ENCODE measurements around the gene EFNA5. TPM values are rescaled to one million over a fixed set of nuclear protein-coding genes. Genes with fewer than 3 reads are reported as not detected.

Gene EFNA5
- total and polyA plus RNA-seq, 4 donors, result 0.14 to 0.93 (median 0.54) TPM

DNA sequence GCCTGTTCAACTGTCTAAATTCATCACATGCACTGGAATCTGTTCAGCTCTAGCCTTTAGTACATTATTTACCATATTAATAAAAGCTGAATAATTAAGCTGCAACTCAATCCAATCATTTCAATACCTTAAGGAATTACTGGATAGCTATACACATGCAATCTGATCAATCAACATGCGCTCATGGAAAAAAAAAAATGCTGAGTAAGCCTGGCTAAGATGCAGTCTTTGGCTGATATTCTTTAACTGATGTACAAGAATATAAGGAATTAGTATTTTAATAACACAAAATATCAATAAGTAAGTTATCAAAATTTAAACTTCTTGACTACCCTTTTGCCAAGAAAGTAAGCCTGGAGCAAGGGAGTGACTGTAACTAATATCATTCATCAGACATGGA lies 15.9 kb downstream of the EFNA5 start (continued):
- no peak for TF ChIP-seq ATF3 (IDR thresholded peaks at IDR 0.05)

DNA sequence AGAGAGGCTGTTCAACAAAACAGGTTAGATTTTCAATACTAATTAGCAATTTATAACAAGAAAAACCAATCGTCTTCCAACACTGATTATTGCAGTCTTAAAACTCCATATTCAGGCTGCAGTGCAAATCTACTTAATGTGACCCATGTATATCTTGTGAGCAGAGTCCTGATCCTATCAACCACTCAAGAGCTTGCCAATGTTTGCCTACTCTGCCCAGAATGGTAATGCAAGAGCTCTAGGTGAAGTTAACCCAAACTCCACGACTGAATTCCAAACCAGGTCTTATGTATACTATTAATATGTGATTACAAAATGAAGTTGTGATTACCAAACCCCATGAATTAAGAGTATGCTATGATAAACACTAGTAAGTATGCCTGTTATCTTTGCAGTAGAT lies 17.1 kb downstream of the EFNA5 start:
- no peak for DNase-seq (ENCODE audit: low spot score)
- no peak overlapping the region for H3K4me3 ChIP-seq (ENCODE audit: low read depth in 1 of 3, low read length in 3 of 3)
- TF ChIP-seq FOXA2 (IDR thresholded peaks at IDR 0.05) (no peak), ATF3 (IDR thresholded peaks at IDR 0.05) (no peak)
- H3K27me3 ChIP-seq (ENCODE audit: control insufficient read depth in 4 of 4, insufficient read depth in 4 of 4, low read length in 3 of 4), result peaks cover 0 to 7% (median 0%) of the 10 kb centered on the region in 4 donors
- H3K27ac ChIP-seq (ENCODE audit: low read depth in 1 of 2, low read length in 2 of 2), result no peak overlapping the region
- WGBS, result 45% methylated on average over 2 of the region's 2 CpGs
- H3K36me3 ChIP-seq (ENCODE audit: control insufficient read depth in 4 of 4, insufficient read depth in 3 of 4, low read depth in 1 of 4, low read length in 3 of 4), result no peaks in the 10 kb centered on the region
- H3K4me1 ChIP-seq (ENCODE audit: control insufficient read depth in 4 of 4, insufficient read depth in 4 of 4, low read length in 3 of 4), result no peaks in the 10 kb centered on the region
- H3K9ac ChIP-seq (ENCODE audit: low read depth in 1 of 2, low read length in 2 of 2), result no peak overlapping the region
- no peaks in the 10 kb centered on the region for H3K9me3 ChIP-seq (ENCODE audit: control insufficient read depth in 4 of 4, low read length in 3 of 4)

DNA sequence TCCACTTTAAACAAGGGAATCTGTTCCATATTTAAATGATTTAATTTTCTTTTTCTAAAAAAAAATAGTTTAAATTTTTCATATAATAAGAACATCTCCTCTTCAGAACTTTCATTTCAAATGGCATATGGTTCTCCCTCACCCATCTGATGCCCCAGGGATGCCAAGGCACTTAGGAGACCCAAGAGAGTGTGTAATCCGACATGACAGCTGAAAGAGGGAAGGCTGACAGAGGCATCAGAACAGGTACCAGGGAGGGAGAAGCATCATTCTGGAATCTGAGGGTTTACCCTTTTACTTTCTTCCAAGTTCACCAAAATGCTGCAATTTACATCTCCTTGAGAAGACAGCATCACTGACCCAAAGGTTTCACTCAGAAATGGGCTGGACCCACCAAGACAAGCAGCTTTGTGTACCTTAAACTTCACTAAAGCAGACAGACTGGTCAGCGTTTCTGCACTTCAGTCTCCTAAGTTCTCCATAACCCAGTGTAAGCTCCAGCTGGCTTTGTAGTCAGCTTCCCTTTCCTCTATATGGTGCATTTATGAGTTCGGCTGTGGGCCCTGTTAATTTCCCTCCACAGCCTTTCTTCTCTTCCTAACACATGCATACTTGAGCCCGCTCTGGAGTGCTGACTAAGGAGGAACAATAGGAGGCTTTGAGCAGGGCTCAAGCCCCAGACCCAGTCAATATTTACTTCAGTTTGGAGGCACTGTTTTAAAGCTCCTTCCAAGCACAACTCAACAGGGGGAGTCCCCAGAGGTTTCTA lies 17.7 kb downstream of the EFNA5 start:
- no peak for DNase-seq (ENCODE audit: low spot score)
- Histone ChIP-seq H3K9ac (ENCODE audit: low read depth in 1 of 2, low read length in 2 of 2) (no peak overlapping the region), H3K4me3 (ENCODE audit: low read depth in 1 of 3, low read length in 3 of 3) (no peak overlapping the region), H3K27me3 (ENCODE audit: control insufficient read depth in 4 of 4, insufficient read depth in 4 of 4, low read length in 3 of 4) (peaks cover 0 to 7% (median 0%) of the 10 kb centered on the region in 4 donors), H3K27ac (ENCODE audit: low read depth in 1 of 2, low read length in 2 of 2) (no peak overlapping the region), H3K9me3 (ENCODE audit: control insufficient read depth in 4 of 4, low read length in 3 of 4) (no peaks in the 10 kb centered on the region), H3K36me3 (ENCODE audit: control insufficient read depth in 4 of 4, insufficient read depth in 3 of 4, low read depth in 1 of 4, low read length in 3 of 4) (no peaks in the 10 kb centered on the region), H3K4me1 (ENCODE audit: control insufficient read depth in 4 of 4, insufficient read depth in 4 of 4, low read length in 3 of 4) (no peaks in the 10 kb centered on the region)
- TF ChIP-seq, protein P1, sequence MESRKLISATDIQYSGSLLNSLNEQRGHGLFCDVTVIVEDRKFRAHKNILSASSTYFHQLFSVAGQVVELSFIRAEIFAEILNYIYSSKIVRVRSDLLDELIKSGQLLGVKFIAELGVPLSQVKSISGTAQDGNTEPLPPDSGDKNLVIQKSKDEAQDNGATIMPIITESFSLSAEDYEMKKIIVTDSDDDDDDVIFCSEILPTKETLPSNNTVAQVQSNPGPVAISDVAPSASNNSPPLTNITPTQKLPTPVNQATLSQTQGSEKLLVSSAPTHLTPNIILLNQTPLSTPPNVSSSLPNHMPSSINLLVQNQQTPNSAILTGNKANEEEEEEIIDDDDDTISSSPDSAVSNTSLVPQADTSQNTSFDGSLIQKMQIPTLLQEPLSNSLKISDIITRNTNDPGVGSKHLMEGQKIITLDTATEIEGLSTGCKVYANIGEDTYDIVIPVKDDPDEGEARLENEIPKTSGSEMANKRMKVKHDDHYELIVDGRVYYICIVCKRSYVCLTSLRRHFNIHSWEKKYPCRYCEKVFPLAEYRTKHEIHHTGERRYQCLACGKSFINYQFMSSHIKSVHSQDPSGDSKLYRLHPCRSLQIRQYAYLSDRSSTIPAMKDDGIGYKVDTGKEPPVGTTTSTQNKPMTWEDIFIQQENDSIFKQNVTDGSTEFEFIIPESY (IDR thresholded peaks at IDR 0.05), result no peak
- TF ChIP-seq HNF4A (conservative IDR thresholded peaks at IDR 0.05), result no peak
- TF ChIP-seq NR2F2 (IDR thresholded peaks at IDR 0.05), result no peak
- no peak for TF ChIP-seq RAD21 (IDR thresholded peaks at IDR 0.05)
- TF ChIP-seq SP1 (IDR thresholded peaks at IDR 0.05), result no peak
- TF ChIP-seq RXRA (IDR thresholded peaks at IDR 0.05), result no peak
- TF ChIP-seq HNF4G (IDR thresholded peaks at IDR 0.05), result no peak
- TF ChIP-seq, protein P2, sequence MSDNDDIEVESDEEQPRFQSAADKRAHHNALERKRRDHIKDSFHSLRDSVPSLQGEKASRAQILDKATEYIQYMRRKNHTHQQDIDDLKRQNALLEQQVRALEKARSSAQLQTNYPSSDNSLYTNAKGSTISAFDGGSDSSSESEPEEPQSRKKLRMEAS (IDR thresholded peaks at IDR 0.05), result no peak
- WGBS, result 67% methylated on average over 4 of the region's 4 CpGs

DNA sequence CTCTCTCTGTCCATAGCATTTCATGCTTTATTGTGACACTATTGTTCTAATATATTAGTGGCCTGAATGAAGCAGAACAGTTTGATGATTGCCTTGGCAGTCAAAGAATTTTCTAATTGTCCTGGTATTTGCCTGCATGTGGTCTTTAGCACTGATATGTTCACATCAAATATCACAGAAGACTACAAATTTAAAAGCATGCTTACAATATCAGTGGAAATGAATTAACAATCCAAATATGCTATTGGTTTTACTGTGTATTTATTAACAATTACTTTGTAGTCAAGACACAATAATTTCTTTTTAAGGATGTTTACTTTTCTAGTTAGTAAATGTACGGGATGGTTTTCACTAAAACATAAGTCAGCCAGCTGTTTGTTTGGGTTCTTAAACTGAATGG lies 18.3 kb downstream of the EFNA5 start:
- H3K36me3 ChIP-seq (ENCODE audit: control insufficient read depth in 4 of 4, insufficient read depth in 3 of 4, low read depth in 1 of 4, low read length in 3 of 4), result no peaks in the 10 kb centered on the region
- 83% methylated on average over 1 of the region's 1 CpG for WGBS
- DNase-seq (ENCODE audit: low spot score), result no peak
- H3K27me3 ChIP-seq (ENCODE audit: control insufficient read depth in 4 of 4, insufficient read depth in 4 of 4, low read length in 3 of 4), result peaks cover 0 to 7% (median 0%) of the 10 kb centered on the region in 4 donors
- no peak overlapping the region for H3K4me3 ChIP-seq (ENCODE audit: low read depth in 1 of 3, low read length in 3 of 3)
- no peaks in the 10 kb centered on the region for H3K9me3 ChIP-seq (ENCODE audit: control insufficient read depth in 4 of 4, low read length in 3 of 4)
- no peaks in the 10 kb centered on the region for H3K4me1 ChIP-seq (ENCODE audit: control insufficient read depth in 4 of 4, insufficient read depth in 4 of 4, low read length in 3 of 4)
- TF ChIP-seq TAF1 (conservative IDR thresholded peaks at IDR 0.05), result no peak
- TF ChIP-seq GABPA (IDR thresholded peaks at IDR 0.05 in 1 of 2, conservative IDR thresholded peaks at IDR 0.05 in 1 of 2), result no peak
- TF ChIP-seq HNF4G (IDR thresholded peaks at IDR 0.05), result no peak
- no peak for TF ChIP-seq RAD21 (IDR thresholded peaks at IDR 0.05)
- TF ChIP-seq RXRA (IDR thresholded peaks at IDR 0.05), result no peak
- TF ChIP-seq, protein P1 (IDR thresholded peaks at IDR 0.05), result no peak
- no peak overlapping the region for H3K27ac ChIP-seq (ENCODE audit: low read depth in 1 of 2, low read length in 2 of 2)
- no peak overlapping the region for H3K9ac ChIP-seq (ENCODE audit: low read depth in 1 of 2, low read length in 2 of 2)

Data from liver (tissue), 9 donors.